C4-2B (cell line): ENCODE measurements around the gene C6orf15.

Experiments used
- H3K27ac ChIP-seq: fragments of 450-650 bp; 2 replicates; pipeline ENCODE4 v1.5.1; 2017
- CTCF ChIP-seq: fragments of 450-650 bp; conservative IDR thresholded peaks from 2 replicates; pipeline ENCODE4 v1.5.1; 2017; ENCODE audit warnings: mild to moderate bottlenecking
- ZFX ChIP-seq: fragments of 450-650 bp; IDR thresholded peaks from 2 replicates; pipeline ENCODE4 v1.6.1; 2017

C6orf15 gene

GRCh38 chr6:31121131-31121790, 8.9 kb upstream of the C6orf15 start:
- no peak overlapping the region for H3K27ac ChIP-seq
- TF ChIP-seq CTCF (no peak), ZFX (no peak)

- no peak for TF ChIP-seq CTCF
- no peak for TF ChIP-seq ZFX
- no peak within 1 kb of the TSS for H3K27ac ChIP-seq
Observed at GRCh38 chr6:31120151-31120915, 8.0 kb upstream of the C6orf15 start, which contains the start of gene CDSN. TSS of gene CDSN (minus strand) at chr6:31120446. CDS start at chr6:31120419, 27 bp downstream.

- no peak overlapping the region for H3K27ac ChIP-seq
- TF ChIP-seq ZFX, result no peak
- TF ChIP-seq CTCF, result no peak
Observed at GRCh38 chr6:31118178-31118577, 5.8 kb upstream of the C6orf15 start.

- no peak for TF ChIP-seq CTCF
- TF ChIP-seq ZFX, result no peak
- no peak overlapping the region for H3K27ac ChIP-seq
Observed at GRCh38 chr6:31116661-31117385, 4.4 kb upstream of the C6orf15 start.

- H3K27ac ChIP-seq, result no peak overlapping the region
- no peak for TF ChIP-seq ZFX
- no peak for TF ChIP-seq CTCF
Observed at GRCh38 chr6:31115941-31116560, 3.7 kb upstream of the C6orf15 start.

GRCh38 chr6:31114970-31115849, 2.8 kb upstream of the C6orf15 start:
- H3K27ac ChIP-seq, result peak overlapping the region; percentile 15; the same call in 1 of the 2 replicates
- no peak for TF ChIP-seq CTCF
- TF ChIP-seq ZFX, result no peak
